Spinal cord (tissue), 10 donors: ENCODE measurements around the gene TMPRSS13. TPM values are rescaled to one million over a fixed set of nuclear protein-coding genes. Genes with fewer than 3 reads are reported as not detected.
"Not testable (repeated sequence)": the region's sequence is repeated elsewhere in the genome, so short reads cannot be mapped to it uniquely, and the experiment has no call there.

Experiments
- DNase-seq, 6 donors: peaks; one replicate each; pipeline versions ENCODE4 v3.0.0 to v3.0.0-alpha.2; 2013 to 2015; ENCODE audit warnings: low spot score in 6 of 6, low read depth in 4 of 6
- H3K27ac ChIP-seq: one replicate; pipeline ENCODE4 v1.5.1; 2013; ENCODE audit warnings: low read depth, low read length, control low read depth
- H3K27me3 ChIP-seq: one replicate; pipeline ENCODE4 v1.6.1; 2013; ENCODE audit warnings: low read length; ENCODE audit not compliant: control insufficient read depth, insufficient read depth
- H3K36me3 ChIP-seq: one replicate; pipeline ENCODE4 v1.6.1; 2013; ENCODE audit warnings: low read length; ENCODE audit not compliant: control insufficient read depth, insufficient read depth
- H3K4me1 ChIP-seq: one replicate; pipeline ENCODE4 v1.6.1; 2013; ENCODE audit warnings: low read length; ENCODE audit not compliant: control insufficient read depth, insufficient read depth
- H3K4me3 ChIP-seq: one replicate; pipeline ENCODE4 v1.5.1; 2013; ENCODE audit warnings: low read depth, low read length, control low read depth
- H3K9me3 ChIP-seq: one replicate; pipeline ENCODE4 v1.6.1; 2013; ENCODE audit warnings: low read length; ENCODE audit not compliant: control insufficient read depth, insufficient read depth
- WGBS: methylation state at CpG from one replicate; pipeline ENCODE4 v1.1.5; 2013; ENCODE audit warnings: missing lambda C conversion rate; ENCODE audit not compliant: insufficient coverage; 5-methylcytosine and 5-hydroxymethylcytosine counted together
- polyA plus RNA-seq, 2 donors: library from polyadenylated mRNA; unstranded; fragments of 120-200 nt; gene quantifications; one replicate each; pipeline ENCODE4 v1.2.1, GENCODE V29; 2013; ENCODE audit not compliant: insufficient read length in 2 of 2
- total RNA-seq, 2 donors: library from RNA; depleted of rRNA in 1 of 2; stranded (reverse); fragments of 120-200 nt in 1 of 2; fragments of >200 nt in 1 of 2; gene quantifications; one replicate each; pipeline versions ENCODE4 v1.2.3 to v1.2.4, GENCODE V29; 2013 to 2014
- donor health status: healthy.

Gene TMPRSS13
- total and polyA plus RNA-seq, 4 donors = 0.20 to 0.35 (median 0.27) TPM

DNA sequence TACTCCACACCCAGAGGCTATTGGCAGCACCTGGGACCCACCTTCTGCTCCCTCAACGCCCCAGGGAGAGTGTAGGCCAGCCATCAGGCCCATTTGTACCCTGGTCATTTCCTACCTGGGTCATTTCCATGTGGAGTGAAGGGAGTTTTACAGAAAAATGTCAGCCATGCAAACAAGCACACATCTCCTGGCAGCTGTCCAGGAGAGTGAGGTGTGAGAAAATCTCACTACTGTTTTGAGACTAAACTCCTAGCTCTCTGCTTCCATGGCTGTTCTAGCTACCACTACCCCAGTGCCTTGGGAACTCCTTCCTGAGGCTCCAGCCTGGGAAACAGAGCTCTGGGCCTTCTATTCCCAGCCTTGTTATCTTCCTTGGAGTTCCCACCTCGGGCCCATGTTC, 2.8 kb upstream of the TMPRSS13 start:
- Histone ChIP-seq H3K4me3 (no peak overlapping the region), H3K27me3 (peaks cover 6% of the 10 kb centered on the region), H3K27ac (no peak overlapping the region), H3K9me3 (no peaks in the 10 kb centered on the region), H3K4me1 (peaks cover 5% of the 10 kb centered on the region), H3K36me3 (no peaks in the 10 kb centered on the region)
- WGBS = 77% methylated on average over 1 of the region's 2 CpGs
- peak in 2 of 6 donors; percentile 22 to 25 for DNase-seq

DNA sequence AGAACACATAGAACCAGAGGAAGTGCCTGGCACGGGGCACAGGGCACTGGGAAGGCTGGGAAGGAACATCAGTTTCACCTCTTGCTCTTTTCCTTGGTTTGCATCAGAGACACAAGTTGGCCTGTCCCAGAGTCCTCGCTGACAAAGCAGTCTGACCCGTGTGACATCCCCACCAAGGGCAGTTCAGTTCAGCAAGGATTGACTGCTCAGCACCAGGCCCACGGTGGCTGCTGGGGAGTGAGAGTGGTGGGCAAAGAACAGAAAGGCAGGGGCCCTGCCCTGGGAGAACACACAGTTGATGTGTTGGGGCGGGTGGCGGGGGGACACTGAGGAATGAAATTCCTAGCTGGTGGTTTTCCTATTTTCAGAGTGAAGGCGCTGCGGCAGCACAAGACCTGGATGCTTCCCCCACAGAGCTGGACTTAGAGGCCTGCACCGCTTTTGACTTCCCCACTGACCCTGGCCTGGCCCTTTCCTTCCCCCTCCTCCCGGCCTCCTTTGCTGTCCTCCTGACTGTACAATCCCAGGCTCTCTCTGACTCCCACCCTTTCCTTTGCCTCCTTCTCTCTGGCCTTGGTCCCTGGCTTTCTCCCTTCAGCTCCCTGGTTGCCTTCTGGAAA, 2.2 kb upstream of the TMPRSS13 start:
- WGBS = 83% methylated on average over 10 of the region's 10 CpGs
- no peak overlapping the region for H3K4me3 ChIP-seq
- H3K36me3 ChIP-seq = no peaks in the 10 kb centered on the region
- peaks cover 5% of the 10 kb centered on the region for H3K4me1 ChIP-seq
- H3K9me3 ChIP-seq = no peaks in the 10 kb centered on the region
- no peak overlapping the region for H3K27ac ChIP-seq
- peaks cover 6% of the 10 kb centered on the region for H3K27me3 ChIP-seq
- no peak for DNase-seq

DNA sequence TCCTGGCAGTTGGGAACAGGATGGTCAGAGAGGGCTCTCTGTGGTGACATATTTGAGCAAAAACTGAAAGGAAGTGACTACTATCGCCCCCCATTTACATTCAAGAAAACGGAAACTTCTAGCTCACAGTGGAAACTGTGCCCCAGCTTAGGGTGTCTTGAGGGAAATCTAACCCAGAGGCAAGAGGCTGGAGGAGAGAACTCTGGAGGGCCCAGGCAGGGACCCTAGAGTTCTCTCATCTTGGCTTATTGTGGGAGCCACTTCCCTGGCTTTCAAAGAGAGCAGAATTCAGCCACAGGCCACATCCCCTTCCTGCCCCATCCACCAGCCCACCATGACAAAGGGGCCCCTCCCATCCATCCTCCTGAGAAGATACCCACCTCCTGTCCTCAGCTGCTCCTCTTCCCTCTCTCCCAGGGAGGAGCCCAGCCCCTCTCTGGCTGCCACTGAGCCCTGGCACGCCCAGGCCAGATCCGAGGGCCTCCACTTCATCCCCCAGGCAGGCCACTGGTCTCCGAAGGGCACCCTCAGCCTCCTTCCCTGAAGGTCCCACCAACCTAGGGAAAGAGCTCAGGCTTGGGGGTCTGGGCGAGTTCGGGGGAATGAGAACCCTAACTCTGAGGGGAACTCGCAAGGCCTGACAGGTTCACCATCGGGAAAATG, 1.6 kb upstream of the TMPRSS13 start:
- WGBS = 82% methylated on average over 8 of the region's 9 CpGs
- peaks cover 5% of the 10 kb centered on the region for H3K4me1 ChIP-seq
- no peak for DNase-seq
- H3K9me3 ChIP-seq = no peaks in the 10 kb centered on the region
- no peaks in the 10 kb centered on the region for H3K36me3 ChIP-seq
- H3K27ac ChIP-seq = no peak overlapping the region
- H3K4me3 ChIP-seq = no peak overlapping the region
- peaks cover 6% of the 10 kb centered on the region for H3K27me3 ChIP-seq

DNA sequence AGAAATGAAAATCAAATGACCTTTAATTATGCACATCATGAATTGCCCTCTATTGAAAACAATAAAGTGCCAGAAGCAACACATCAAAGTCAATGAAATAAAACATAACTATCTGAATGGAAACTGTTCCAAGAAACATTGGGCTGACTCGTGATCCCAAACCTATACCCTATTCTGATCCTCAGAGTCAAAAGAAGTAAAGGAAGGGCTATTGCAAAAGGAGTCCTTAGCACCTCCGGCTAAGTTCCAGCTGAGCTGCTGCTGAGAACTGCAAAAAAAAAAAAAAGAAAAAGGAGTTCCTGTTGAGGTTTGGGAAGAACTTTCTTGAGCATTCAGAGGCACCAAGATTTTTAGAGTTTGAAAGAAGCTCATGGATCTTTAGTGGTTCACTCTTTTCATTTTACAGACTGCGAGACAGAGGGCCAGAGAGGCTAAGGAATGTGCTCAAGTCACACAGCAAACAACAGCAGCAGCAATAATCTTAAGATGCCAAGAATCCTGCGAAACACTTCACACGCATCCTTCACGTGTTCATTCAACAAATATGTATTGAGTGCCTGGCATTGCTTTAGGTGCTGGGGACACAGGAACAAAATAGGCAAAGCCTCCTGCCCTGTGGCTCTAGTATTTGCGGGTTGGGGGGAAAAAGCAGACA, 841 bp upstream of the TMPRSS13 start:
- no peak overlapping the region for H3K4me3 ChIP-seq
- H3K27ac ChIP-seq = no peak overlapping the region
- 78% methylated on average over 1 of the region's 7 CpGs for WGBS
- H3K36me3 ChIP-seq = no peaks in the 10 kb centered on the region
- H3K4me1 ChIP-seq = peaks cover 5% of the 10 kb centered on the region
- H3K9me3 ChIP-seq = no peaks in the 10 kb centered on the region
- peaks cover 6% of the 10 kb centered on the region for H3K27me3 ChIP-seq
- DNase-seq = no peak

DNA sequence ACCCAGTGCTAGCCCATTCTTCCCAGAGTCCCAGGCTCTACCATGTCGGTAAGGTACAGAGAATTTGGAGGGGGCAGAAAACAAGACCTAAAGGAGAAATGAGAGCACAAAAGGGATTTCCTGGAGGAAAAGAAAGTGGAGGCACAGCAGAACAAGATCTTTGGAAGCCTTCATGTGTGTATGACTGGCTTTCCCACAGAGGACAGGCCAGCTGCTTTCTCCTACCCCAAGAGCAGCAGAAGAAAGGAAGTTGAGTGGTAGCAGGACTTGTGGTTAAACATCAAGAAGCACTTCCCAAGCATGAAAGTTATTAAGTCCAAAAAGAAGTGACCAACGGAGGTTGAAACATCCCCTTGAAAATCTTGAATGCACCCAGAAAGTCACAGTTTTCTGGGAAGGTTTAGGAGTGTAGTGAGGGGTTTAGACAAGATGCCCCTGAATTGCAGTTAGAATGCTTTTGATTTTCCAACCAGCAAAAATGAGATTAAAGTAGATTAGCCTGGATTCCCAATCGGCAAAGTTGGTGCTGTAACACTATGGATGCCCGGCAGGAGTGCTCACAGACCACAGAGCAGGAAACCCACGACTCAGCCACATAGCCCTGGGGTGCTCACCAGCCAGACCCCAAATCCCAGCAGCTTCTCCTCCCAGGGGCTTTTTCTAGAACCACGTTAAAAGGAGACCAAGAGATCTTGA, 608 bp downstream of the TMPRSS13 start:
- no peaks in the 10 kb centered on the region for H3K36me3 ChIP-seq
- H3K4me3 ChIP-seq = no peak overlapping the region
- H3K4me1 ChIP-seq = peaks cover 7% of the 10 kb centered on the region
- 54% methylated on average over 5 of the region's 6 CpGs for WGBS
- H3K27me3 ChIP-seq = peaks cover 6% of the 10 kb centered on the region
- H3K27ac ChIP-seq = no peak overlapping the region
- DNase-seq = no peak
- H3K9me3 ChIP-seq = no peaks in the 10 kb centered on the region

DNA sequence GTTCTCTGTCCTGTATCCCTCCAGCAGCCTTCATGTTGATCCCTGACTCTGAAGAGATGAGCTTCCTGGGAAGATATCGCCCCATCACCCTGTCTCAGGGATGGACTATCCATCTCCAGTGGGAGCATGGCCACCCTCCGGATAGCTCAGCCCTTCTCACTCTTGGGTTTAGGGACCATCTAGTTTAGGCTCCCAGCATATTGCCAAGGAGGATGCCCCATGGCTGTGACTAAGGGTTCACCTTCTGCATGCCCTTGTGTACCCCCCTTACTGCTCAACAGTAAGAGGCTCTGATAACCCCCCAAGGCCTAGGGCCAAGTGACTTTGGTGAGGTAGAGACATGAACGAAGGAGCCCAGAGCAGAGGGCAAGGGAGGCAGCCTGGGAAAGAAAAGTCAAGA, 1.3 kb downstream of the TMPRSS13 start:
- H3K9me3 ChIP-seq = no peaks in the 10 kb centered on the region
- H3K4me1 ChIP-seq = peaks cover 7% of the 10 kb centered on the region
- no peaks in the 10 kb centered on the region for H3K36me3 ChIP-seq
- no peak overlapping the region for H3K27ac ChIP-seq
- WGBS = 96% methylated on average over 3 of the region's 3 CpGs
- DNase-seq = no peak
- H3K4me3 ChIP-seq = no peak overlapping the region
- peaks cover 6% of the 10 kb centered on the region for H3K27me3 ChIP-seq

DNA sequence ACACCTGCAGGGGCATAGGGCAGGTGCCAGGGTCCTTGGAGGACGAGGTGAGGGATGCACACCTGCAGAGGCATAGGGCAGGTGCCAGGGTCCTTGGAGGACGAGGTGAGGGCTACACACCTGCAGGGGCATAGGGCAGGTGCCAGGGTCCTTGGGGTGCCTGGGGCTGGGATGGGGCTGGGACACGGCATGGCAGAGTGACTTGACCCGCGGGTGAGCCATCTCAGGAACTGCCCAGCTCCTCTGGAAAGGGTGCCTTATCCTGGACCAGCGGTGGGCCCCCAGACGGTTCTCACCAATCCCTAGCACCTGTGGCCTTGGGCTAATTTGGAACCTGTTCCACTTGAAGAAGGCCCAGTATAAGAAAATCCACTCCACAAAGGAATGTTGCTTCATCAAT, 3.0 kb downstream of the TMPRSS13 start:
- not testable (repeated sequence) for H3K36me3 ChIP-seq, H3K27me3 ChIP-seq, H3K27ac ChIP-seq, H3K9me3 ChIP-seq, DNase-seq, H3K4me1 ChIP-seq, H3K4me3 ChIP-seq
- WGBS = 86% methylated on average over 6 of the region's 7 CpGs

DNA sequence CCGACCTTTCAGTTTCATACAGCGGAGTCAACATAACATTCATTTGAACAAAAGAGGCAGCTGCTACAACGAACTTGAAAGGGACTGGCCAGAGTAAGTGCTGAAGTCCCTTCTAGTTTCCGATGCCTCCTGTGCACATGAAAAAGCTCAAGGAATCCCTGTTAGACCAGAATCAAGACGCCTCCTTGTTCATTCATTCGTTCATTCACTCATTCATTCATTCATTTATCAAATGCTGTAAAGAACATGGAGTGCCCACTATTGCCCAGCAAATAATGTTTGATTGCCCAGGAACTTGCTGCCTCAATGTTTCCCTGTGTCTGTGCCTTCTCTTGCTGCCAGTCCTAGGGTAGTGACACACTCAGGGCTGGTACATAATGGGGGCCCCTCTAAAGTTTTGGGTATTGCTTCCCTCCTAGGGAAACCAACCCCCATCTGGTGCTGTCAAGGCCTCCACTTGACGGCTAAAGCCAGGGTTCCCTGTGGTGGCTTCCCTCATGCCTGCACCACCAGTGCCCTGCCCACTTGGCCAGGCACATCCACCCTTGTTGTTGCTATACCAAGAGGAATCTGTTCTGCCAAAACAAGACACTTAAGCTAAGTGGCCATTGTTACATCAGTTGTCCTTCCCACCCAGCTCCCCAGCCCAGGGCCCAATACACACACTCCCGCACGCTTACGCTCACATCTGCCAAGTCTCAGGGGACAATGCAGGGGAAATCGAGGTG, 3.8 kb downstream of the TMPRSS13 start:
- peaks cover 3% of the 10 kb centered on the region for H3K4me1 ChIP-seq
- H3K4me3 ChIP-seq = no peak overlapping the region
- 61% methylated on average over 7 of the region's 11 CpGs for WGBS
- no peak overlapping the region for H3K27ac ChIP-seq
- no peaks in the 10 kb centered on the region for H3K9me3 ChIP-seq
- DNase-seq = no peak
- peaks cover 6% of the 10 kb centered on the region for H3K27me3 ChIP-seq
- H3K36me3 ChIP-seq = no peaks in the 10 kb centered on the region

DNA sequence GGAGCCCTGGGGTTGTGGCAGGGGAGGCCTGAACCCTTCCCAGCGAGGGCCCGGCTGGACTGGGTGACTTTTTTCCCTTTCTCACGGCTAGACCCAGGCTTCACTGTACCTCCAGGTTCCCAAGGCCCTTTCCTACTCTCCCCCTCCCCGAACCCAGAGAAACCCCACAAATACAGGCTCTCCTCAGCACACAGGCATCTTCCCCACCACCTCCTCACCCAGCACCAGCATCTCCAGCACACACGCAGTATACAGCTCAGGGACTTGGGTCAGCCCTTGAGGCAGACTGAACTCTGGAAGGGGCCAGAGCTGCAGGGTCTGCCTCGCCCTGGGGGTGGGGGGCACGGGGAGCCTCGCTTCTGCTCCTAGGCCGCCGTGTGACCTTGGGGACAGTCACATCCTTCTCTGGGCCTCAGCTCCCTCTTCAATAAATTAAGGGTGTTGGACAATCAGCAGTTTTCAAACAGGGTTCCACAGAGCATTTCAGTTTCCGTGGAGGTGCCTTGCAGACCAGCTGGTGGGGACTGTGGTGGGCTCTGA, 4.5 kb downstream of the TMPRSS13 start:
- H3K27me3 ChIP-seq = peaks cover 6% of the 10 kb centered on the region
- H3K27ac ChIP-seq = no peak overlapping the region
- no peaks in the 10 kb centered on the region for H3K36me3 ChIP-seq
- H3K4me1 ChIP-seq = peaks cover 3% of the 10 kb centered on the region
- 88% methylated on average over 11 of the region's 11 CpGs for WGBS
- H3K9me3 ChIP-seq = no peaks in the 10 kb centered on the region
- H3K4me3 ChIP-seq = no peak overlapping the region
- DNase-seq = no peak
